Measurements from ENCODE around the gene MPO.

DNA sequence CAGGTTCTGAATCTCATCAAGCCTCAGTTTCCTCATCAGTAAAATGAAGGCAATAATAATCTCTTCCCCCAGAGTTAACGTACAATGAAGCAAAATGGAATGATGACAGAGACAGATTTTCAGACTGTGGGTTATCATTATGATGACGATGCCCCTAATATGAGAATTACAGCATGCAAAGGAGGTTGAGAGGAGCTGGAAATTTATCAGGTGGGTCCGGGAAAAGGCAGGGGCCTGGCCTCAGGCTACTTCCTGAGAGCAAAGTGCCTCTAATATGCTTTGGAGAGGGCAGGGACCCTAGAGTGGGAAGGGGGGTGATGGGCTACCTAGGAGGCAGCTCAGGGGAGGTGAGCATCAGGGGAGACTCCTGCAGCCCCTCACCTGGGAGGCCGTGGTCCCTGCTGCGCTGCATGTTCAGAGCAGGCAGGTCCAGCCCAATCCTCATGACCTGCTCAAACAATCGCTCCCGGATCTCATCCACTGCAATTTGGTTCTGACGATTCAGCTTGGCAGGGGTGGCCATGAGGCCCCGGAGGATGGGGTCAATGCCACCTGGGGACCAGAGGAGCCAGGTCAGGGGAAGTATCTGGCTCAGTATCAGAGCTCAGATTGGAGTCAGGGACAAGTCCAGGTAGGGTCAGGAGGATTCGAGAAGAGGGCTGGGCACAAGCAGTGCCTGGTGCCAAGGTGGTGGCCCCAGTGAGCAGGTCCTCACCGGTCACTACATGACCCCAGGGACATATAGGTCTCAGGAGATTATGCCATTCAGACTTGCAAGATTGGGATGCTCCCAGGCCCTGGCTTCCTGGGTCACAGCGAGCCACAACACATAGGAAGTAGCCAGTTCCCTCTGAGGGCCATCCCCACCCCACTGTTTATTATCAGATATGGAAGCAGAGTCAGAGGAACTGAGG, 8.1 kb downstream of the MPO start:
- TF ChIP-seq, protein P1, sequence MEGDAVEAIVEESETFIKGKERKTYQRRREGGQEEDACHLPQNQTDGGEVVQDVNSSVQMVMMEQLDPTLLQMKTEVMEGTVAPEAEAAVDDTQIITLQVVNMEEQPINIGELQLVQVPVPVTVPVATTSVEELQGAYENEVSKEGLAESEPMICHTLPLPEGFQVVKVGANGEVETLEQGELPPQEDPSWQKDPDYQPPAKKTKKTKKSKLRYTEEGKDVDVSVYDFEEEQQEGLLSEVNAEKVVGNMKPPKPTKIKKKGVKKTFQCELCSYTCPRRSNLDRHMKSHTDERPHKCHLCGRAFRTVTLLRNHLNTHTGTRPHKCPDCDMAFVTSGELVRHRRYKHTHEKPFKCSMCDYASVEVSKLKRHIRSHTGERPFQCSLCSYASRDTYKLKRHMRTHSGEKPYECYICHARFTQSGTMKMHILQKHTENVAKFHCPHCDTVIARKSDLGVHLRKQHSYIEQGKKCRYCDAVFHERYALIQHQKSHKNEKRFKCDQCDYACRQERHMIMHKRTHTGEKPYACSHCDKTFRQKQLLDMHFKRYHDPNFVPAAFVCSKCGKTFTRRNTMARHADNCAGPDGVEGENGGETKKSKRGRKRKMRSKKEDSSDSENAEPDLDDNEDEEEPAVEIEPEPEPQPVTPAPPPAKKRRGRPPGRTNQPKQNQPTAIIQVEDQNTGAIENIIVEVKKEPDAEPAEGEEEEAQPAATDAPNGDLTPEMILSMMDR (IDR thresholded peaks at IDR 0.05 in 4 of 5, conservative IDR thresholded peaks at IDR 0.05 in 1 of 5): no peak
- TF ChIP-seq POLR2A (IDR thresholded peaks at IDR 0.05): no peak
